ENCODE data around the gene SRC.

GRCh38 chr20:37416100-37416847, 70.3 kb downstream of the SRC start:
- TF ChIP-seq POLR2AphosphoS5 (IDR thresholded peaks at IDR 0.05; ENCODE audit: low read depth, low read length): no peak
- no peak for TF ChIP-seq TAF1 (IDR thresholded peaks at IDR 0.05; ENCODE audit: borderline replicate concordance, insufficient read depth, low read length)
- TF ChIP-seq FOXP2 (optimal IDR thresholded peaks at IDR 0.05; ENCODE audit: borderline replicate concordance, extremely low read depth, extremely low read length, insufficient read depth): no peak
- no peak for TF ChIP-seq REST (IDR thresholded peaks at IDR 0.05; ENCODE audit: insufficient read depth in 1 of 2, low read depth in 2 of 2, low read length in 2 of 2)
- TF ChIP-seq SIN3A (IDR thresholded peaks at IDR 0.05; ENCODE audit: borderline replicate concordance, insufficient read depth, low read length): no peak
